ENCODE data around the gene SEC31A. TPM values are rescaled to one million over a fixed set of nuclear protein-coding genes. Genes with fewer than 3 reads are reported as not detected.

The SEC31A gene
- total and polyA plus RNA-seq, 2 of the 4 experiments (the other 2 are of a cell fraction): 278 to 366 TPM

DNA sequence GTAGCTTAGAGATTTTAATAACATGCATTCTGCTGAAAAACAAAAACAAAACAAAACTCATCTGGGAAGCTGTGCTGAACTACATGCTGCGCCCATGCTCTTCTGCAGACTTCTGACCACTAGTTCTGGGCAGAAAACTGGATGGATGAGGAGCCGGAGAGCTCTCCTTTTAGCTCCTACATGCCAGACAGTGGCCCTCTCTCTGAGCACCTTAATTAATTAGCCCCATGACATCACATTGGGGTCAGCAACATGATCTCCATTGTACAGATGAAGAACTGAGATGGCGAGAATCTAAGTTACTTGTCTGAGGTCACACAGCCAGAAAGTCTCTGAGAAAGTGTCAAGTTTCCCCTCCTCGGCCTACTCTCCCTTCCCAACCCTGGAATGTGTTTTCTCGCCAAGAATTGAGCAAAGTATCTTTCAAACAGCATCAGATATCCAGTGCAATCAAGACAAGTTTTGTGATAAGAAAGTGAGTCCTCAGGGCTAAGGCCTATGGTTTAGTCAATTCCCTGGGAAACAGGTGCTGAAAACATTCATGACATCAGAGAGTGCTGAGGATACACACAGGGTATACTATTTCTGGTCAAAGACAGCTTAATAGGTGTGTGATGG, 113.9 kb downstream of the SEC31A start:
- Histone ChIP-seq H3K79me1 (ENCODE audit: low read depth in 1 of 2, low read length in 2 of 2) (peaks cover 27 to 31% of the 10 kb centered on the region in 2 experiments), H3K4me3 (ENCODE audit: insufficient read depth, low read depth, low read length) (no peak overlapping the region), H3K27ac (ENCODE audit: insufficient read depth, low read length) (no peak overlapping the region), H3K56ac (ENCODE audit: extremely low read depth, insufficient read depth, low read length) (no peak overlapping the region), H2BK15ac (ENCODE audit: low read depth, low read length) (no peak overlapping the region), H2AK9ac (replicated peaks; ENCODE audit: low read depth, low read length, poor library complexity) (no peak overlapping the region), H3K36me3 (ENCODE audit: control insufficient read depth, insufficient read depth, low read length) (no peaks in the 10 kb centered on the region), H2AFZ (replicated peaks; ENCODE audit: low read length, poor library complexity) (no peak overlapping the region), H3K18ac (ENCODE audit: low read depth, low read length) (no peak overlapping the region), H4K91ac (ENCODE audit: insufficient read depth, low read depth, low read length) (no peak overlapping the region), H3K23ac (ENCODE audit: low read depth, low read length) (no peak overlapping the region), H2BK20ac (ENCODE audit: low read depth, low read length) (no peak overlapping the region), H2AK5ac (ENCODE audit: low read depth, low read length) (no peak overlapping the region), H3K9me1 (ENCODE audit: insufficient read depth, low read length) (peaks cover 17% of the 10 kb centered on the region; the same call in 1 of the 2 replicates), H2BK5ac (ENCODE audit: low read depth, low read length, poor library complexity, severe bottlenecking) (no peak overlapping the region), H3K9ac (ENCODE audit: low read depth, low read length) (no peak overlapping the region), H3K4me1 (ENCODE audit: control insufficient read depth, insufficient read depth, low read length) (peaks cover 18% of the 10 kb centered on the region), H4K5ac (ENCODE audit: low read depth, low read length) (no peak overlapping the region), H4K20me1 (ENCODE audit: insufficient read depth, low read length) (peaks cover 6% of the 10 kb centered on the region), H2BK120ac (ENCODE audit: low read depth, low read length) (no peak overlapping the region), H3K14ac (replicated peaks; ENCODE audit: low read depth, low read length) (no peak overlapping the region), H3K27me3 (ENCODE audit: control insufficient read depth, insufficient read depth, low read length) (no peaks in the 10 kb centered on the region), H4K8ac (ENCODE audit: low read depth in 2 of 2, low read length in 2 of 2) (no peak overlapping the region), H3K4ac (ENCODE audit: low read depth, low read length) (no peak overlapping the region), H3K9me3 (ENCODE audit: control insufficient read depth, insufficient read depth, low read length) (no peaks in the 10 kb centered on the region), H3K4me2 (ENCODE audit: low read depth, low read length) (peak overlapping the region; percentile 44; the same call in 1 of the 2 replicates)
- intact Hi-C loops (cut with micrococcal nuclease): no loop called here
- dilution Hi-C loops (cut with HindIII; ENCODE audit: low sequenced_read_pairs, unreplicated experiment): no loop called here
- in situ Hi-C loops (cut with MboI; ENCODE audit: low sequenced_read_pairs): no loop called here
- 33% methylated on average over 1 of the region's 5 CpGs; no CpG with 5 or more reads in 1 of the 2 experiments for WGBS, 2 experiments (ENCODE audit: extremely low coverage in 2 of 2, insufficient read length in 1 of 2)
- POLR2A ChIA-PET (ENCODE audit: unreplicated experiment): no interaction called here
- BruUV-seq (replicated peaks): no TSS peak
- peak; percentile 89 for DNase-seq
- TF ChIP-seq MAZ (IDR thresholded peaks at IDR 0.05; ENCODE audit: borderline replicate concordance, low read depth, low read length) (no peak), CEBPB (IDR thresholded peaks at IDR 0.05; ENCODE audit: low read depth, low read length) (peak; percentile 67)
- peak; percentile 74 for ATAC-seq (ENCODE audit: low read depth)
- CTCF ChIA-PET: interaction anchor here (1.6 kb wide), 1 partner anchor 55 kb away, joined by 3 read pairs; no protein-coding TSS in a partner anchor

Measured in IMR-90 (cell line).